GM12891 (cell line): ENCODE results near the gene PALD1.

Source experiments
- POLR2AphosphoS5 ChIP-seq: IDR thresholded peaks from 2 replicates; pipeline ENCODE4 v1.6.1; 2011; ENCODE audit warnings: low read depth, low read length, control low read depth
- POU2F2 ChIP-seq: IDR thresholded peaks from 2 replicates; pipeline ENCODE4 v1.6.1; 2011; ENCODE audit warnings: low read depth, mild to moderate bottlenecking, control low read depth, low read length, moderate library complexity
- SPI1 ChIP-seq: IDR thresholded peaks from 2 replicates; pipeline ENCODE4 v1.6.1; 2011; ENCODE audit warnings: low read depth, low read length, control low read depth
- TAF1 ChIP-seq: IDR thresholded peaks from 2 replicates; pipeline ENCODE4 v1.6.1; 2011; ENCODE audit warnings: low read depth, low read length, control low read depth

GRCh38 chr10:70571636-70572439 is 93.3 kb downstream of the PALD1 start:
- TF ChIP-seq POLR2AphosphoS5 = no peak
- TF ChIP-seq TAF1 = no peak
- TF ChIP-seq SPI1 = no peak
- no peak for TF ChIP-seq POU2F2
